GM18907 (cell line): ENCODE measurements around the gene INPP5A.
"Not testable (repeated sequence)": the region's sequence is repeated elsewhere in the genome, so short reads cannot be mapped to it uniquely, and the experiment has no call there.

Experiments used
- ATAC-seq: cut with Tn5 transposase; IDR thresholded peaks from one replicate; pipeline ENCODE4 v1.9.1; 2021; ENCODE audit warnings: mild to moderate bottlenecking, moderate library complexity; ENCODE audit not compliant: unreplicated experiment

The INPP5A gene

DNA sequence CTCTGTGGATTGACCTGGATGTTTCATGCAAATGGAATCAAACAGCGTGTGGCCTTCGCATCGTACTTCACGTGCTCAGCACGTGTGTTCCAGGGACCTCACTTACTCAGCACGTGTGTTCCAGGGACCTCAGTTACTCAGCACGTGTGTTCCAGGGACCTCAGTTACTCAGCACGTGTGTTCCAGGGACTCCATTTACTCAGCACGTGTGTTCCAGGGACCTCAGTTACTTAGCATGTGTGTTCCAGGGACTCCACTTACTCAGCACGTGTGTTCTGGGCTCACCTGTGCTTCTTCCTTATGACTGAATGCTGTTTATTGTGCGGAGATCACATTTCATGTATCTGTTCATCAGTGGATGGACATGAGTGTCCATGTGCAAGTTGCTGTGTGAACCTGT, 22.0 kb downstream of the INPP5A start:
- ATAC-seq: no peak

DNA sequence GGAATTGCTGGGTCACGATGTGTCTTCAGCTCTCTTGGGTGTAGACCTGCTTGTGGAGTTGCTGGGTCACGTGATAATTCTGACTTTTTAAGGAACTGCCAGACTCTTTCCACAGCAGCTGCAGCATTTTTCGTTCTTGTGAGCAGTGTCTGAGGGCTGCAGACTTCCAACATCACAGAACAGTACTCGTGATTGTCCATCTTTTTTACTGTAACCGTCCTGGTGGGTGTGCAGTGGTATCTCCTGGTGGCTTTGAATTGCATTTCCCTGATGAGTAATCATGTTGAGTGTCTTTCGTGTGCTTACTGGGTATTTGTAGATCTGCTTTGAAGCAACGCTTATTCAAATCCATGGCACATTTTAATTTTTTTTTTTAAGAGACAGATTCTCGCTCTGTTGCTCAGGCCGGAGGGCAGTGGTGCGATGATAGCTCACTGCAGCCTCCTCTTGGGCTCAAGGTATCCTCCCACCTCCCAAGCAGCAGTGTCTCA, 22.7 kb downstream of the INPP5A start:
- ATAC-seq: no peak

DNA sequence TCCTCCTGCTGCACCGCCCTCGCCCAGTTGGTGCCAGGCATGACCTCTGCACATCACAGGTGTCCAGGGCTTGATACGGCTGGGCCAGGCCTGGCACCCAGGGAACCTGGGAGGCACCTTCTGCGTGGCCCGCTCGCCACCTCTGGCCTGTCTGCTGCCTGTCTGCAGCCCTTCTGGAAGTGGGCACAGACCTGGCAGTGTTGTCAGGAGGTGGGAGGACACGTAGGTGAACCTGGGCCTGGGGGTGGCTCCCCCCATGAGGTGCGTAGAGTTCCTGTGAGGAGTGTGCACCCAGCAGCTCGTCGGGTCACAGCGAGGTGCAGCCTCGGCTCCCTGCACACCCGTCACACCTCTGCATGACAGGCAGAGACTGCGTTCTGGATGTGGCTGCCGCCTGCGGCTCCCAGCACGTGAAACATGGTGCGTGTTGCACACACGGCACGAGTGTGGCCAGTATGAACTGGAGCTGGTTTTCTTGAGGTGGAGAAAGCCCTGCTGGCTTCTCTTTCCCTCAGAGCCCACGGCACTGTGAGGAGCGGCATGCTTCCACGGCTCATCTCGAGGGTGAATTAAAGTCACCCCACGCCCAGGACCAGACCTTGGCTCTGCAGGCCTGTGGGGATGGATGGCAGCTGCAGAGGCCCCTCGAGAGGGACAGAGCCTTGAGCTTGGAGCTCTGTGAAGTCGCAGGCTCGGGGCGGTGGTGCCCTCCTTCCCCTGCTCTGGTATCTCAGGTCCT, 24.8 kb downstream of the INPP5A start:
- no peak for ATAC-seq

DNA sequence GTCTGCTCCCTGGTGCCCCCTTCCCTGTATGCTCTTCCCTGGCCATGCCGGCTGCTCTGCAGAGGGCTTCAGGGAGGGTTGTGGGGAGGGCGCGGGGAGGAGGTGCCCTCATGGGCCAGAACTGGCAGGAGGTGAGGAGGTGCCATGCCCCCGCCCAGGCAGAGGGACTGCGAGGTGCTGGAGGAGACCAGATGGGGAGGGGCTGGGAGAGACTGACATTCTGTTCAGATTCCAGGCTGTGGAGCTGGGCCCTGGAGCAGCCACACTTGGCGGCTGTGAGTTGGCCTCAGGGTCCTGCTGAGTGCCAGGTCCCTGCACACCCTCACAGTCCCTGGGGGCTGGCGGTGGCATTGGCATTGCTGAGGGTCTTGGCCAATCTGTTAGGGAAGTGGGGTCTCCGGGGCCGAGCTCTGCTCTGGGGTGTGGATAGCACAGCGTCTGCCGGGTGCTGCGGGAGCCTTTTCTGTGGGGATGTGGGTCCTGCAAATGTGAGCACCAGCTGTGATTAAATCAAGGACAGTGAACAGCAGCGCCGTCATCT, 25.4 kb downstream of the INPP5A start:
- no peak for ATAC-seq

DNA sequence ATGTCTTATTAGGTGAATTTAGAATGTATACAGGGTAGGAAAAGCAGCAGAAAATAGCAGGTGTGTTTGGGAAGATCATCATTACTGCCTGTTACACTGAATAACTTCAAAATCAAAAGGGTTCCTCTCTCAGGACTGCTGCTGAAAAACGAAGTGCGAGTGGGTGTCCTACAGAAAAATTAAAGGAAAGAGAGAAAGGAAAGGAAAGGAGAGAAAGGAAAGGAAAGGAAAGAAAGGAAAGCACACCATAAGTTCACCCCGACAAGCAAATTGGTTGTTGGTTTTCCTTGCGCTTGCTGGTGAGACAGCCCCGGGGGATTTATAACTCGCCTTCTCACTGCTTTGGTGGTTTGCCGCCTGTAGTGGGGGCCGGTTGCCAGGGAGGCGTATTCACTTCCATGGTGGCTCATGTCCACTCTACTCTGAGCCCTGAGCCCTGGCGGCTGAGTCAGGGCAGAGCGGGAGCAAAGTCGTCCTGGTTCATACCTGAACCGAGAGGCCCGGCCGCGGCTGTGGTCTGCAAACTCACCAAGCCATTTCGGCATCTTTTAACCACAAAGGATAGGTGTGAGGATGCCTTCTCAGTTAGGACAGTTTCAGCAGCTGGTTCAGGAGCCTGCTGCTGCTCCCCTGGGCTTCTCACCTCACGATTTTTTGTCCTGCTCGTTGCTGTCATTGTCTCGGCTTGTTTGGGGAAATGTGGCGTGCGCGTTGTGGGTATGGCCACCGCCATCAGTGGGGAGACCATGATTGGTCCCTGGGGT, 26.1 kb downstream of the INPP5A start:
- ATAC-seq: peak; percentile 84

DNA sequence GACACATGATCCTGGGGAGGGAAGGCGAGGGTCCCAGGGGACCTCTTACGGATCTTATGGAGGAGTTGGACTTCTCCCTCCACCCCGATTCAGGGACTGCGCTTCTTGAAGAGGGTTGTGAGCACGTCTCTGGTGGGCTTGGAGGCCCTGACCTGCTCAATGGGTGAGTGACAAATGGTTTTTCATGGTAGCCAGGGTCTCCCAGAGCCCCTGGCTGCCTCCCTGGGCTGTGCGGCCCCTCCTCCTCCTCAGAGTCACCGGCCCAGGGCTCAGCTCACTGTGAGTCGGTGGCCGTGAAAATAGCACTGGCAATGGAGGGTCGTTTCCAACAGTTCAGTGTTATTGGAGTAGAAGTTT, 26.6 kb downstream of the INPP5A start:
- ATAC-seq: no peak

DNA sequence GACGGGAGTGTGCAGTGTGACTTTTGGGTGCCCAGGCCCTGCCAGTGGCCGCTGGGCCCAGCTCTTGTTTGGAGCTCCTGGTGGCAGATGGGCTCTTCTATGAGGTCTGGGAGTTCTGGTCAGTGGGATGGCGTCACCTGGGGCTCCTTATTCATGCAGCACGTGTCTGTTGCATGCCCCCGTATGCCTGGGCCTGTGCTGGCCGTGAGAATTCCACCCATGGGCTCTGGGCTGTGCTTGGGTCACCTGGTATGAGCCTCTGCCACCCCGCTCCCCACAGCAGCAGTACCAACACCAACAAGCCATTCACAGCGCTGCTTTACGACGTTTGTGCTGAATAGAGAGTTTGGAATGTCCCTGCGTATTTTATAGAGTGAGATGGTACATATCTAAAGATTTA, 27.1 kb downstream of the INPP5A start:
- no peak for ATAC-seq

DNA sequence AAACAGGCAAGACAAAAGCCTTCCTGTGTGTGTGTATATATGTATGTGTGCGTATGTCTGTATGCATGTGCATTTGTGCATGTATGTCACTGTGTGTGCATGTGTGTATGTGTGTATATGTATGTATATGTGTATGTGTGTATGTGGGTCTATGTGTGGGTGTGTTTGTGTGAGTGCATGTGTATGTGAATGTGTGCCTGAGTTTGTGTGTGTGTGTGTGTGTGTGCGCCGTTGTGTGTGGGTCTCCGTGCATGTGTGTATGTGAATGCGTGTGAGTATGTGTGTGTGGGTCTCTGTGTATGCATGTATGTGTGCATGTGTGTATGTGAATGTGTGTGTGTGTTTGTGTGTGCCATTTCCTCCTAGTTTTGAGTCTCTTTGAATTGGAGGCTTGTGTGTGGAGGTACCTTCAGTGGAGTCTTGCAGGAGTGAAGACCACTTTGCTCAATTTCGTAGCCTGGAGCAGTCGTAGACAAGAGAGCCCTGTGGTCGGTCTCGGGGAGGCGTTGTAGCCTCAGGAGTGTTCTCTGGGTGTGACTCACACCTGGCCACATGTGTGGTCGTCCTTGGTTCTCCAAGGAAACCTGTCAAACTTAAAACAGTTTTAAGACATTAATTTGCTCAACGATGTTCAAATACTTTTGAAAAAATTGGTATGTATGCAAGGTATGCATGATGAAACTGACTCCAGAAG, 28.1 kb downstream of the INPP5A start:
- no peak for ATAC-seq

DNA sequence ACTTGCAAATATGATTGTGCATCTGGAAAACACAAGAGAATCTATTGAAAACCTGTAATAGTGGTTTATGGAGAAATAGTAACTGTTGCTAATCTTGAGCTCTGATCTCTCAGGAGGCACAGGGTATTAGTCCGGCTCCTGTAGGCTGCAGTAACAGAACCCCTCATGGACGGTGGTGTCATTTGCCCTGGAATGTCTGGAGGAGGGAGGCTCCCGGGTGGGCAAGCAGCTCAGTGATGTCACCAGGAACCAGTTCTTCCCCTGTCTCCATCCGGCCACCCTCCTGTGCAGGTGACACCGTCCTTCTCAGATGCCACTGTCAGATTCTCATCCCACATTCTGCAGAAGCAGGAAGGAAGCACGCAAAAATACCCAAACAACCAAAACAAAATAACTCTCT, 29.3 kb downstream of the INPP5A start:
- ATAC-seq: no peak

DNA sequence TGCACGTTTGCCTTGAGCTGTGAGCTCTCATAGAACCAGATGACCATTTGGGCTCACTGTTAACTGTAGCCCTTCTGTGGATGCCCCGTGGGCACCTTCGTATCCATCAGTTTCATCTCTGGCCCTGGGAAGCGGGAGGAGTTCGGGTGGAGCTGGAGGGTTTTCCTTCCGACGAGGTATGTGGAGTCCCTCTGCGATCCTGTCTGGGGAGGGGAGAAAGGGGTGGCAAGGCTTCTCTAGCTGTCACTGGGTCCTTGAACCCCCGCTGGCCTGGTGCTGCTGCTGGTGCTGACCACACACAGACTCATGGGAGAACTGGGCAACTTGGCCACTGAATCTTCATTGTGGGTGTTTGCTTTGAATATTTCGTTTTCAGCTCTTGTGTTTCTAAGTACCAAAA, 32.7 kb downstream of the INPP5A start:
- ATAC-seq: no peak

DNA sequence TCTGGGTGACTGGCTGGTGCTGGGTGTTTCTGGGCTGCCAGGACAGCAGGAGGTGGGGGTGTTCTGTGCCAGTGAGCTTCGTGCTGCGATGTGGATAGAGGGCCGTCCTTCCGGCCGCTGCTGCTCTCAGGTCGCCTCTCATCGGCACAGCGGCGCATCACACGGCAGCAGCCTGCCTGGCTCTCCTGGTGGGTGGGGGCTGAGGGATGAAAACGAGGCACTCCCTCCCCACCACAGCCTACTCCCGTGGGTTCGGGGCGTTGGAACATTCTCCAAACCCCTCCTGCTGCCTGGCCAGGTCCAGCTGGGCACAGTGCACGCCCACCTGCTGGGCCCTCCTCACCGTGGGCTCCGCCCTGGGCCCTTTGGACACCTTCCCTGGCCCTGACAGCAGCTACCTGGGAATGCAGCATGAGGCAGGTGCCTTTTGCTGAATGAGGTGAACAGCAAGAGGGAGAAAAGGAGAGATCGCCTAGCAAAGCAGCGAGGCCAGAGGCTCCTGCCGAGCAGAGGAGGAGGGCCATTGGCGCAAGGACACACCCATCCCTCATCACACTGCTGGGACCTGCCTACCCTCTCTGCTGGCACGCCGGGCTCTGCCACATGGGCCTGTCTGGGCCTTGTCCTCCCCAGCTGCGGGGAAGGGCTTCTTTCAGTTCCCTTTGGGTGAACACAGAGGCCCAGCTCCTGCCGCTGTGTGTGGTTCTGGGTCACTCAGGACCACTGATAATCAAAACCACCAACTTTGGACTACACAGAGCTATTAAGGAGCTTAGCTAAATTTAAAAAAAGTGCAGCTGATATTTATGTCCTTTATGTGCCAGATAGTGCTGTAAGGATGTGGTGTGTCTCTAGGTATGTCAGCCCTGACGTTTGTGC, 33.4 kb downstream of the INPP5A start:
- ATAC-seq: peak; percentile 48

DNA sequence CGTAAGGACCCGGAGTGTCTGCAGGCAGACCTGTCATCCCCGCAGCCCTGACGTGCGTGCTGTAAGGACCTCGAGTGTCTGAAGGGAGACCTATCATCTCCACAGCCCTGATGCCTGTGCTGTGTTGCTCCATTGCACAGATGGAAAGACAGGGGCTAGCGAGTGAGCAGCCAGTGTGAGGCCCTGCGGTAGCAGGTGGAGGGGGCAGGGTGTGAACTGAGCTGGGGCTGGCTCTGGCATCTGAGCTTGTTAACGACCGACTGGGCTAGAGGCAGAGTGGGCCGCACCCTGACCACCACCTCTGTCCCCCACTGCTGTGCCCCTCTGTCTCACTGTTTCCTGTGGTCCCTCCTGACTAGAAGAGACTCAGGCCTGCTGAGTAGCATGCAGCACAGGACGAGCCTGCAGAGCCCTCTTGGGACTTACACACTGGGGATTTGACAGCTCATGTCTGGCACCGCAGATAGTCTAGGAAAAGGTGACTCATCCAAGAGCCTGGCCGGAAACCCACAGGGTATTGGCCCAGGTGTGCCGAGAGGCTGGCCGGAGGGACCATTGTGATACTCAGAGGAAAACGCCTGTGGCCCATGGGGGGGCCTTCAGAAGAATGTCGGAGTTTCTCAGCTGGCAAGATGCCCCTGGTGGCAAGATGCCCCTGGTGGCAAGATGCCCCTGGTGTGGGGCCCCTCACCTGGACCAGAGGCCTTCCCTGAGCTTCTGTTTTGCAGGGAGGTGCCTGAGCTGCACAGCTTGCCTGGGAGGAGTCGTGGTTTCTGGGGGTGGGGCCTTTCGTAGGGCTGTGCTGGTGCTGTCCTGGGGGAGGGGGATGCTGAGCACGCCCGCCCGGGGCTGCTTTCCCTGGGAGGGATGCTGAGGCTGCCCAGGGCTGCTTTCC, 34.3 kb downstream of the INPP5A start:
- peak; percentile 73 for ATAC-seq

DNA sequence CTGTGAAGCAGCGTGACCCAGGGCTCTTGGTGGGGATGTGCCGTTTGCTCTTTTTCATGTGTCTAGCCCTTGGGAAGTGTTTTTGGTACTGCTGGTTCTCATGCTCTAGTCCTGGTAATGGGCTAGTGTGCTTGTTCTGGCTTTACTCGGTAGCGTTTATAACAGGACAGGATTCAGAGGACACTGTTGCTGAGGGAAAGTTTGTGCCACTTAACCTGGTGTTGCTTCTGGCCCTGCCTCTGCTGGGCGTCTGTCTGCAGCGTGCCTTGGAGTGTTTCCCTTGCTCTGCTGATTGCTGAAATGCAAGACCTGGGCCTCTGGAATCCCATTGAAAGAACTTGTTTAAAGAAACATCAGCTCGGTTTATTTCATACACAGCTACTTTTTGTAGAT, 35.0 kb downstream of the INPP5A start:
- peak; percentile 0 for ATAC-seq

DNA sequence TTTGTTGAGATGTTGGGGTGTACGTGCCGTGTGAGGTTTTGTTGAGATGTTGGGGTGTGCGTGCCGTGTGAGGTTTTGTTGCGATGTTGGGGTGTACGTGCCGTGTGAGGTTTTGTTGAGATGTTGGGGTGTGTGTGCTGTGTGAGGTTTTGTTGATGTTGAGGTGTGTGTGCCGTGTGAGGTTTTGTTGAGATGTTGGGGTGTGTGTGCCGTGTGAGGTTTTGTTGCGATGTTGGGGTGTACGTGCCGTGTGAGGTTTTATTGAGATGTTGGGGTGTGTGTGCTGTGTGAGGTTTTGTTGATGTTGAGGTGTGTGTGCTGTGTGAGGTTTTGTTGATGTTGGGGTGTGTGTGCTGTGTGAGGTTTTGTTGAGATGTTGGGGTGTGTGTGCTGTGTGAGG, 35.4 kb downstream of the INPP5A start:
- ATAC-seq: not testable (repeated sequence)

DNA sequence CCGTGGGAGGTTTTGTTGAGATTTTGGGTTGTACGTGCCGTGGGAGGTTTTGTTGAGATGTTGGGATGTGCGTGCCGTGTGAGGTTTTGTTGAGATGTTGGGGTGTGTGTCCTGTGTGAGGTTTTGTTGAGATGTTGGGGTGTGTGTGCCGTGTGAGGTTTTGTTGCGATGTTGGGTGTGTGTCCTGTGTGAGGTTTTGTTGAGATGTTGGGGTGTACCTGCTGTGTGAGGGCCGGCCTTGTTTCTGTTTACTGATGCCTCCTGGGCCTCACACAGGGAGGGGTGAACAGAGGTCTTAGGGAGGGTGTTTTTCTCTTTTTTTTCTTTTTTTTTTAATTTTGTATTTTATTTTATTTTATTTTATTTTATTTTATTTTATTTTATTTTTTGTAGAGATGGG, 36.7 kb downstream of the INPP5A start:
- no peak for ATAC-seq

DNA sequence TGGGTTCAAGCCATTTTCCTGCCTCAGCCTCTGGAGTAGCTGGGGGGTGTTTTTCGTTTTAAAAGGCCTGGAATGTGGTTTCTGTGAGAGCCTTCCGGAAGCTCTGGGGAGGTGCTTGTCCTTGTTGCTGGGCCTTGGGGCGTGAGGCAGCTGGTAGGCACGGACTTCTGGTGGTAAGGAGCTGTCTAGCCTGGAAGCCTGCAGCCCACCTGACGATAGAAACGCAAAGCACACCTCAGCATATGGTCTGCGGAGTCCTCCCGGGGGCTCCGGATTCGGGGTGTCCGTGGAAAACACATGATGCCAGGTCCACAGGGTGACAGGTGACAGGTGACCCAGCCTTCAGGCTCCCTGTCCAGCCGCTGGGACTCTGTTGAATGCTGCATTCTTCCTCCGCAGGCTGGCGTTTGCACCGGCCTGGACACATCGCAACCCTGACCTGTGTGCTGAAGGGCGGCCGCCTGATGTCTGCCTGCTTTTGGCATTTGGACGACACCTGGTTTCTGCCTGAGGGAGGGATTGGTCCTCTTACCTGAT, 37.3 kb downstream of the INPP5A start:
- ATAC-seq: no peak

DNA sequence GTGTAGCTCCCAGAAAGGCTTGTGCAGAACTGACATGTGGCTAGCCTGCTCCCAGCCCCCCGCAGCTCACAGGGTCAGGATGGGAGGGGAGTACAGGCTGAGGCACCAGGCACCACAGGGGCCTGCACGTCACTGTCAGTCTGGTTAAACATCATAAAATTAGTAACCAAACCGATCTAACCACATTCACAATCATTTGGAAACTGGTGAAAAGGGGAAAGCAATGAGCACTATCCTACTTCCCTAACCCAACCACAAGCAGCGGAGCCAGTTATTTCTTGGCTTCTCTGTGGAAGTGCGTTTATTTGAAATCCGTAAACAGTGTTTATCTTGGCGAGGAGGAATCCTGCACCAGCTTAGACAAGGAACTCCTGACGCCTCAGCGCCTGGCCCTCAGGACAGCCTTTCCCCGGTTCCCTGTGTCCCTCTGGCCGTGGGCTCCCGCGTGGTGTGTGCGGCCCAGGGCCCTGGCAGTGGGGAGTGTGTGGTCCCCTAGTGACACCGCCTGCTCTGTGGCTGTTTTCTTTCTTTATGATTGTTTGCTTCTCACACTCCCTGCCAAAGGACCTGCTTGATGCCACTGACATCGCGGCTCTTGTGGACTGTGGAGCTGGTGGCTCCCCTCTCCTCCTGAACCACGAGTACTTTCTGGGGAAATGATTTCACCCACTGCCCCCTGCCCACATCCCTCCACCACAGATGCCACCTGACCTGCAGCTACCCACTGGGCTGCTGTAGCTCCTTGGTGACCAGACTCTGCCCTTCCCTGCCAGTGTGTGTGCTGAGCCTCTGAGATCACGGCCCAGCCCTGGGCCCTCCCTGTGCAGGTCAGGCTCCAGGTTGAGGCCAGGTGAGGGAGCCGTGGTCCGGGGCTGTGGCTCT, 38.0 kb downstream of the INPP5A start:
- ATAC-seq: peak; percentile 36

DNA sequence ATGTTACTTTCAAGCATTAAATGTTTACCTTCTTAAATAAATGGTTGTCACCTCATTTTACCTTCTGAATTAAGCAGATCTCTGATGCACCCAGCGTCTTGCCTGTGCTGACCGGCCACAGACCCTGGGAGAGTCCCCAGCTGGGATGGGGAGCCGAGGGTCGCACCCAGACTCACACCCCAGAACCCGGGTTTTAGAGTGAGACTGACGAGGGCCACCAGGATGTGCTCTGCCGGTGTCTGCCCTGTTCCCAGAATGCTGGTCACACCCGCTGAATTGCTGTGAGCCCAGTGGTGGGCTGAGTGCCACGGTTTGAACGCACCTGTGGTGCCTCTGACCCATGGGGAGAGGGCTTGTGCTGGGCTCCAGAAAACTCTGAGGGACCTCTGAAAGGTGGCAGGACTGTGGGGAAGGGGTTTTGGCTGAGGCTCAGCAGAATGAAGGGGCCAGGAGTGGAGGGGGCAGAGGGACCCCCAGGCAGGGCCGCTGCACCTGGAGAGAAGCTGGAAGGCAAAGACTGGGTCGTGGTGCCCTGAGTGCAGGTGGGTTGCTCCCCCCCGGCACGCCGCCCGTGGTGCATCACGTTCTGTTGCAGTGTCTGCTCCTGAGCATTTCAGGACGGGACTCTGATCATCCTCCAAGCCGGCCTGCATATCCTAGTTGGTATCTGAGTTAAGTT, 39.2 kb downstream of the INPP5A start:
- no peak for ATAC-seq
